ENCODE data around the gene DIABLO.

- TF ChIP-seq POLR2AphosphoS5 (IDR thresholded peaks at IDR 0.05) (no peak), POLR2A (IDR thresholded peaks at IDR 0.05) (no peak)
These were observed 24.5 kb downstream of the DIABLO start for GRCh38 chr12:122201381-122201780.

All from prostate gland (tissue), 1 donor.